T-cell (primary cell): ENCODE data around the gene PPIL4. TPM values are rescaled to one million over a fixed set of nuclear protein-coding genes. Genes with fewer than 3 reads are reported as not detected.

ENCODE experiments used
- ATAC-seq, 4 experiments: fragments of 200-7000 bp in 3 of 4; fragments of 150-1000 bp in 1 of 4; cut with Tn5 transposase; replicated peaks in 1 of 4; 1 replicate in 3 of 4; 2 replicates in 1 of 4; pipeline ENCODE4 v1.10.0; 2021; ENCODE audit warnings: moderate library complexity in 3 of 4, mild to moderate bottlenecking in 2 of 4, moderate number of reproducible peaks in 1 of 4
- CTCF ChIA-PET, 2 donors: fragments of 300-600 bp; sonication (Branson Sonifier 250); formaldehyde crosslinking; loops; one replicate each; lab custom pipeline; 2022; ENCODE audit warnings: antibody characterized with exemption in 2 of 2; lab: Charles Lee
- POLR2A ChIA-PET, 2 donors: fragments of 300-600 bp; sonication (Branson Sonifier 250); formaldehyde crosslinking; loops; one replicate each; lab custom pipeline; 2022; ENCODE audit warnings: antibody characterized with exemption in 2 of 2; lab: Charles Lee
- DNase-seq, 35 experiments: peaks; one replicate each; pipeline versions ENCODE4 v3.0.0 to v3.0.0-alpha.2; 2013 to 2023
- H3K27ac ChIP-seq: one replicate; pipeline ENCODE4 v1.5.1; 2013; ENCODE audit warnings: low read length
- H3K27me3 ChIP-seq, 2 experiments: replicated peaks in 1 of 2; 1 replicate in 1 of 2; 2 replicates in 1 of 2; pipeline versions ENCODE4 v1.6.1 to v1.7.0; 2013; ENCODE audit warnings: low read length in 1 of 2, mixed read lengths in 1 of 2; ENCODE audit not compliant: control insufficient read depth in 2 of 2, insufficient read depth in 2 of 2; ENCODE audit errors: extremely low read depth in 1 of 2
- H3K36me3 ChIP-seq, 2 donors: 1 replicate in 1 of 2; 2 replicates in 1 of 2; pipeline versions ENCODE4 v1.6.1 to v1.7.0; 2013; ENCODE audit warnings: low read length in 1 of 2; ENCODE audit not compliant: control insufficient read depth in 2 of 2, insufficient read depth in 1 of 2; ENCODE audit errors: extremely low read depth in 1 of 2
- H3K4me1 ChIP-seq, 2 experiments: 1 replicate in 1 of 2; 2 replicates in 1 of 2; pipeline versions ENCODE4 v1.6.1 to v1.7.0; 2013; ENCODE audit warnings: low read length in 2 of 2, mixed read lengths in 1 of 2; ENCODE audit not compliant: insufficient read depth in 2 of 2, control insufficient read depth in 1 of 2; ENCODE audit errors: extremely low read depth in 1 of 2
- H3K4me3 ChIP-seq, 2 donors: 1 replicate in 1 of 2; 2 replicates in 1 of 2; pipeline versions ENCODE4 v1.5.1 to v1.7.0; 2013; ENCODE audit warnings: mild to moderate bottlenecking in 2 of 2, low read length in 1 of 2, moderate library complexity in 1 of 2; ENCODE audit not compliant: control insufficient read depth in 1 of 2; ENCODE audit errors: extremely low read depth in 1 of 2
- H3K9me3 ChIP-seq: 2 replicates; pipeline ENCODE4 v1.7.0; 2013
- H3K27ac Mint-ChIP-seq, 2 donors: one replicate each; pipeline ENCODE4 v1.8.0; 2020 to 2021; ENCODE audit warnings: mild to moderate bottlenecking in 2 of 2, mixed read lengths in 2 of 2
- H3K27me3 Mint-ChIP-seq, 2 donors: one replicate each; pipeline ENCODE4 v1.8.0; 2021 to 2022; ENCODE audit warnings: mixed read lengths in 2 of 2
- H3K36me3 Mint-ChIP-seq: one replicate; pipeline ENCODE4 v1.8.0; 2021; ENCODE audit warnings: mixed read lengths
- H3K4me1 Mint-ChIP-seq, 3 donors: one replicate each; pipeline ENCODE4 v1.8.0; 2020 to 2022; ENCODE audit warnings: mixed read lengths in 3 of 3, mild to moderate bottlenecking in 1 of 3
- H3K4me3 Mint-ChIP-seq, 3 donors: one replicate each; pipeline ENCODE4 v1.8.0; 2020 to 2022; ENCODE audit warnings: mild to moderate bottlenecking in 3 of 3, mixed read lengths in 3 of 3, moderate library complexity in 3 of 3
- H3K9me3 Mint-ChIP-seq, 3 donors: one replicate each; pipeline ENCODE4 v1.8.0; 2020 to 2022; ENCODE audit warnings: mixed read lengths in 3 of 3
- WGBS: methylation state at CpG from one replicate; pipeline ENCODE4 v1.1.5; 2013; ENCODE audit warnings: missing lambda C conversion rate; ENCODE audit not compliant: insufficient coverage; 5-methylcytosine and 5-hydroxymethylcytosine counted together
- total RNA-seq, 35 experiments: library from RNA in 6 of 35; stranded (reverse) in 6 of 35; fragments of 120-200 nt in 1 of 35; gene quantifications; one replicate each; pipeline versions ENCODE4 v1.2.1 to v1.2.4 and lab custom pipeline; 2013 to 2026

PPIL4 gene
- 10 to 100 TPM; 25.2 to 32.1 (median 26.6) TPM for total RNA-seq
- total RNA-seq (2013), result 33.9 TPM
- 44.3 to 97.6 (median 58.3) reads per million in 29 experiments for total RNA-seq (lab: John Stamatoyannopoulos, UW)

- ATAC-seq (peak; percentile 92 to 96 (median 94)), DNase-seq (peak; percentile 87 to 99 (median 95))
- Mint-ChIP-seq H3K4me3 (peak within 1 kb of the TSS; percentile 89 to 99 (median 98)), H3K9me3 (no peaks in the 10 kb centered on the region), H3K27me3 (peaks cover 0 to 8% of the 10 kb centered on the region in 2 donors), H3K27ac (peak within 1 kb of the TSS; percentile 98), H3K4me1 (peaks cover 37 to 45% (median 44%) of the 10 kb centered on the region in 3 donors), H3K36me3 (peaks cover 7% of the 10 kb centered on the region)
- Histone ChIP-seq H3K27ac (peak within 1 kb of the TSS; percentile 97), H3K27me3 (no peaks in the 10 kb centered on the region), H3K4me1 (peaks cover 21 to 28% of the 10 kb centered on the region in 2 experiments), H3K4me3 (peak within 1 kb of the TSS; percentile 71 to 96), H3K9me3 (no peaks in the 10 kb centered on the region), H3K36me3 (peaks cover 0 to 6% of the 10 kb centered on the region in 2 donors)
- under 1% methylated on average over 71 of the region's 71 CpGs for WGBS
- CTCF ChIA-PET, result interaction anchor here (0.5 to 2.1 kb wide), 13 partner anchors 9 to 509 kb away, joined by 3 to 16 read pairs (median 4); partner anchors contain the start of genes GINM1 (in 1 of the 2) and LATS1 (in 1 of the 2)
- POLR2A ChIA-PET, result interaction anchor here (0.5 to 1.7 kb wide), 7 partner anchors 9 to 66 kb away, joined by 3 to 7 read pairs (median 3); no protein-coding TSS in a partner anchor
These were observed at the start of gene PPIL4 for GRCh38 chr6:149545754-149546471. Gene PPIL4, minus strand, starts transcription at chr6:149546043. Its CDS starts 38 bp downstream, at chr6:149546005.

GRCh38 chr6:149593408-149593807 lies 47.6 kb upstream of the PPIL4 start:
- no peaks in the 10 kb centered on the region for H3K4me1 Mint-ChIP-seq
- H3K27ac Mint-ChIP-seq, result no peak overlapping the region
- DNase-seq (no peak), ATAC-seq (no peak)
- peaks cover 0 to 56% of the 10 kb centered on the region in 2 donors for H3K36me3 ChIP-seq
- H3K4me1 ChIP-seq, result no peaks in the 10 kb centered on the region
- H3K36me3 Mint-ChIP-seq, result peaks cover 36% of the 10 kb centered on the region
- H3K27me3 Mint-ChIP-seq, result no peaks in the 10 kb centered on the region
- no peaks in the 10 kb centered on the region for H3K9me3 ChIP-seq
- H3K4me3 ChIP-seq, result no peak overlapping the region
- POLR2A ChIA-PET, result interaction anchor here (0.5 to 1.0 kb wide), 2 partner anchors 27 to 28 kb away, joined by 5 to 8 read pairs; partner anchors contain the start of gene GINM1 (in 1 of the 2)
- H3K27ac ChIP-seq, result no peak overlapping the region
- H3K27me3 ChIP-seq, result no peaks in the 10 kb centered on the region
- CTCF ChIA-PET, result no interaction called here
- no CpG with 5 or more reads among the region's 1 CpG for WGBS
- no peak overlapping the region for H3K4me3 Mint-ChIP-seq
- no peaks in the 10 kb centered on the region for H3K9me3 Mint-ChIP-seq

GRCh38 chr6:149592983-149593382 lies 47.1 kb upstream of the PPIL4 start:
- Histone ChIP-seq H3K36me3 (peaks cover 0 to 56% of the 10 kb centered on the region in 2 donors), H3K27ac (no peak overlapping the region), H3K4me1 (no peaks in the 10 kb centered on the region), H3K9me3 (no peaks in the 10 kb centered on the region), H3K27me3 (no peaks in the 10 kb centered on the region), H3K4me3 (no peak overlapping the region)
- ATAC-seq (no peak), DNase-seq (no peak)
- Mint-ChIP-seq H3K36me3 (peaks cover 38% of the 10 kb centered on the region), H3K27me3 (no peaks in the 10 kb centered on the region), H3K4me3 (no peak overlapping the region), H3K27ac (no peak overlapping the region), H3K4me1 (no peaks in the 10 kb centered on the region), H3K9me3 (no peaks in the 10 kb centered on the region)
- CTCF ChIA-PET, result interaction anchor here in 1 of 2 donors (0.7 kb wide), 1 partner anchor 37 kb away, joined by 3 read pairs; no protein-coding TSS in a partner anchor
- POLR2A ChIA-PET, result interaction anchor here (0.5 to 1.0 kb wide), 3 partner anchors 27 to 98 kb away, joined by 5 to 8 read pairs (median 7); partner anchors contain the start of gene GINM1 (in 1 of the 2)
- no CpG with 5 or more reads among the region's 2 CpGs for WGBS

GRCh38 chr6:149586149-149586548 lies 40.3 kb upstream of the PPIL4 start:
- no peaks in the 10 kb centered on the region for H3K27me3 ChIP-seq
- DNase-seq, result no peak
- H3K27ac ChIP-seq, result no peak overlapping the region
- WGBS, result 100% methylated on average over 1 of the region's 2 CpGs
- Mint-ChIP-seq H3K4me1 (no peaks in the 10 kb centered on the region), H3K9me3 (no peaks in the 10 kb centered on the region), H3K36me3 (peaks cover 39% of the 10 kb centered on the region), H3K27ac (no peak overlapping the region), H3K27me3 (no peaks in the 10 kb centered on the region), H3K4me3 (no peak overlapping the region)
- no peaks in the 10 kb centered on the region for H3K9me3 ChIP-seq
- no peak overlapping the region for H3K4me3 ChIP-seq
- CTCF ChIA-PET, result no interaction called here
- no peak for ATAC-seq
- peaks cover 6 to 52% of the 10 kb centered on the region in 2 donors for H3K36me3 ChIP-seq
- POLR2A ChIA-PET, result interaction anchor here in 1 of 2 donors (1.1 kb wide), 1 partner anchor 167 kb away, joined by 3 read pairs; no protein-coding TSS in a partner anchor
- H3K4me1 ChIP-seq, result no peaks in the 10 kb centered on the region

- H3K9me3 Mint-ChIP-seq, result no peaks in the 10 kb centered on the region
- no peak overlapping the region for H3K27ac Mint-ChIP-seq
- no peaks in the 10 kb centered on the region for H3K4me1 ChIP-seq
- no peak overlapping the region for H3K27ac ChIP-seq
- ChIA-PET POLR2A (interaction anchor here in 1 of 2 donors (0.6 kb wide), 1 partner anchor 25 kb away, joined by 3 read pairs; no protein-coding TSS in a partner anchor), CTCF (interaction anchor here in 1 of 2 donors (0.5 kb wide), 1 partner anchor 504 kb away, joined by 4 read pairs; no protein-coding TSS in a partner anchor)
- no peak for DNase-seq
- no peaks in the 10 kb centered on the region for H3K27me3 Mint-ChIP-seq
- no peaks in the 10 kb centered on the region for H3K27me3 ChIP-seq
- H3K36me3 Mint-ChIP-seq, result peaks cover 45% of the 10 kb centered on the region
- peaks cover 12 to 46% of the 10 kb centered on the region in 2 donors for H3K36me3 ChIP-seq
- no peak overlapping the region for H3K4me3 Mint-ChIP-seq
- no peak for ATAC-seq
- no CpG with 5 or more reads among the region's 5 CpGs for WGBS
- H3K9me3 ChIP-seq, result no peaks in the 10 kb centered on the region
- no peak overlapping the region for H3K4me3 ChIP-seq
- no peaks in the 10 kb centered on the region for H3K4me1 Mint-ChIP-seq
These were observed 35.5 kb upstream of the PPIL4 start for GRCh38 chr6:149581349-149581748.

GRCh38 chr6:149580880-149581279 lies 35.0 kb upstream of the PPIL4 start:
- Histone ChIP-seq H3K9me3 (no peaks in the 10 kb centered on the region), H3K27me3 (no peaks in the 10 kb centered on the region), H3K36me3 (peaks cover 12 to 46% of the 10 kb centered on the region in 2 donors), H3K27ac (no peak overlapping the region), H3K4me3 (no peak overlapping the region), H3K4me1 (no peaks in the 10 kb centered on the region)
- DNase-seq, result no peak
- Mint-ChIP-seq H3K4me3 (no peak overlapping the region), H3K36me3 (peaks cover 42% of the 10 kb centered on the region), H3K27ac (no peak overlapping the region), H3K27me3 (no peaks in the 10 kb centered on the region), H3K9me3 (no peaks in the 10 kb centered on the region), H3K4me1 (peaks cover 0 to 1% (median 0%) of the 10 kb centered on the region in 3 donors)
- ChIA-PET POLR2A (interaction anchor here in 1 of 2 donors (0.6 kb wide), 1 partner anchor 57 kb away, joined by 4 read pairs; no protein-coding TSS in a partner anchor), CTCF (interaction anchor here in 1 of 2 donors (0.5 kb wide), 1 partner anchor 504 kb away, joined by 4 read pairs; no protein-coding TSS in a partner anchor)
- WGBS, result no CpG with 5 or more reads among the region's 5 CpGs
- ATAC-seq, result no peak
